GM12872 (cell line): ENCODE results near the gene CCBE1.

ENCODE experiments used
- CTCF ChIP-seq: IDR thresholded peaks from 3 replicates; pipeline ENCODE4 v1.5.1; 2011; ENCODE audit warnings: low read depth, mild to moderate bottlenecking, low read length, moderate library complexity; ENCODE audit not compliant: insufficient read depth

CCBE1 gene

GRCh38 chr18:59559528-59559927, 137.7 kb downstream of the CCBE1 start:
- TF ChIP-seq CTCF, result no peak

DNA sequence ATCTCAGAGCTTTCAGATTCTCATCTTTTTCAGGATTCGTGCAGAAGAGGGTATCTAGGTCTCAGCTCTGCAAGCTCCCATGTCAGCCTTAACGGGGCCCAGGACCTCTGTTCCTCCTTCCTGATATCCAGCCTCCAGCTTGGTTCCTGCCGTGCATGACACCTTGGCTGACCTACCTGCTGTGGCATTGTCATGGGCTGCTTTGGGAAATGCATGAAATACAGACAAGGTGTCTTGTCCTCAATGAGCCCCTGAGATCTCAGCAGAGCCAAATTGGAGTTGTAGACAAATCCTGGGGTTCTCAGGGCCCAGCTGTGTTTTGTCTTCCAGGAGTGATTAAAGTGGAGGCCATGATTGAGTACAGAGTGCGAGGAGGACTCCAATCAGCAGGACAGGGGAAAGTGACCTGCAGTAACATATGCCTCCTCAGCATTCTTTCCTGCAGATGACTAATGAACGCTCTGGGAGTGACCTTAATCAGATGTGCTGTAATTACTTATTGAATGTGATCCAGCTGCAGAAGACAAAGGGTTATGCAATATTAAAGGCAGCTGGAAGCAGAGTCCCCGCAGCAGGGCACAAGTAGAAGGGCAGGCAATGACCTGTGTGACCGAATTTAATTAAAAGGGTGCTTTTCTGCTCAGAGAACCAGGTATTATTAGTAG, 141.1 kb downstream of the CCBE1 start:
- TF ChIP-seq CTCF, result no peak

GRCh38 chr18:59554796-59555335, 142.4 kb downstream of the CCBE1 start:
- no peak for TF ChIP-seq CTCF

GRCh38 chr18:59553273-59553870, 143.9 kb downstream of the CCBE1 start:
- TF ChIP-seq CTCF, result no peak

- TF ChIP-seq CTCF, result no peak
Observed at GRCh38 chr18:59551902-59552635, 145.2 kb downstream of the CCBE1 start.

- no peak for TF ChIP-seq CTCF
Observed at GRCh38 chr18:59550174-59550516, 147.1 kb downstream of the CCBE1 start.

DNA sequence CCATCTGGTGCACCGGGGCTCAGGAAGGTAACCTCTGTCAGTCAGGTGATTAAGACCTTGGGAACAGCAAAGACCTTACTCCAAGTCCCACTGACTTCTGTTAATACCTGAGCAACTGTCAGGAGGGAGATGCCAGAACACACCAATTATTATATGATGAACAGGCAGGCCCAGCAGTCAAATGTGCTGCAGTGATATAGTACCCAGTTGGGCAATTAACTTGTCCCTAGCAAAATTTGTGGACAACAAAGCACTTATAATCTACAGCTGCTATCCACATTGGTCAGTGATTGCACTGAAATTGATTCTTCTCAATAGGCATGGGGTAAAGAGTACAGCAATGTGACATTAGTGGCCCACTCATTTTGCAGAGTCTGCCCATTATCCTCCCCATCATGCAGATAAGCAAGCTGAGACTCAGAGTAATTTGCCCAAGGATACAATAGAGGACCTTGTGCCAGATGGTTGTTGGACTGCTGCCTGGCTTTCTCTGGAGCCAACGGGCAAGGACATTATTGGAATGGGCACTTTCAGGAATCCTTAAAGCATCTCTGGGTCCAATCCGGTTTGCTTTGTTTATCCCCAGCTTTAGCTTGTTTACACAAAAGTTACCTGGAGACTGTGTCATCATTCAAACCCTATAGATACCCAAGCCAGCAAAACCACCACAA, 147.6 kb downstream of the CCBE1 start:
- TF ChIP-seq CTCF, result no peak
